ENCODE results near the gene ZNRF1. TPM values are rescaled to one million over a fixed set of nuclear protein-coding genes. Genes with fewer than 3 reads are reported as not detected.
"Not testable (repeated sequence)": the region's sequence is repeated elsewhere in the genome, so short reads cannot be mapped to it uniquely, and the experiment has no call there.

ZNRF1 gene
- total RNA-seq, 2 experiments from 2014 or later = 11.0 to 13.7 TPM

DNA sequence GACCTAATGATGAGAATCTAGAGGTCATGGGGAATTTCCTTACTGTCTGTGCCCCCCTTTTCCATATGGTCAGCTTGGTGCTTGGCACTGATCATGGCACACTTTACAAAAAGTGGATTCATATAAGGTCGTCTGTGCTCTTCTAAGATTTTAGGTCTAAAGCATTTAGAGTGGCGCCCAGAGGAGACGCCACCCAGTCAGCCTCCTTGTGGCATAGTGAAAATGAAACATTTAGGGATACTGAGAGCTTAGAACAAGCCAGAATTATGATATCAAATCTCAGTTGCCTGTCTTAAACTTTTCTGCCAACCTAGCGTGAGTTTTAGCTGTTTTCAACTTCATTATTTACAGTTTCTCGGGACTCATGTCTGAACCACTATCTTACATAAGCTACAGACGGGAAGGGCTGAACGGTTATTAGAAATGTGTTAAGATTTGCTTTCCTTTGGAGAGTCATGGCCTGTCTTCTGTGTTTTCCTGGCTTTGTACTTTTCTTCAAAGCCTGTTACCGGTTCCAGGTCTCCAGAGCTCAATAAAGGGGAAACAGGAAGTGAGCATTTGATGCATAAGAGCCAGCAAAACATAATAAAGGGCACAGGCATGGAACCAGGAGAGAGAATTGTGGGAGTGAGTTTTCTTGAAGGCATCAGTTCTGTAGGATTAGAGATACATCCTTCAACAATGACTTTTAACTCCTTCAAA lies 13.7 kb downstream of the ZNRF1 start:
- Mint-ChIP-seq H3K9me3 (no peaks in the 10 kb centered on the region), H3K4me3 (peak overlapping the region; percentile 39), H3K27me3 (no peaks in the 10 kb centered on the region), H3K36me3 (ENCODE audit: low read depth) (no peaks in the 10 kb centered on the region), H3K4me1 (ENCODE audit: low read depth) (peaks cover 32% of the 10 kb centered on the region), H3K27ac (peak overlapping the region; percentile 83)
- CTCF ChIA-PET = interaction anchor here (0.8 to 5.5 kb wide), 6 partner anchors 10 to 102 kb away, joined by 3 to 48 read pairs (median 3); partner anchors contain the start of gene ZNRF1
- TF ChIP-seq CTCF (IDR thresholded peaks at IDR 0.05) = no peak
- intact Hi-C loops (cut with micrococcal nuclease) = no loop called here
- peak; percentile 34 for ATAC-seq
- peak; percentile 9 for DNase-seq
- POLR2A ChIA-PET = interaction anchor here (0.6 to 2.2 kb wide), 6 partner anchors 10 to 88 kb away, joined by 3 to 7 read pairs (median 3); no protein-coding TSS in a partner anchor

DNA sequence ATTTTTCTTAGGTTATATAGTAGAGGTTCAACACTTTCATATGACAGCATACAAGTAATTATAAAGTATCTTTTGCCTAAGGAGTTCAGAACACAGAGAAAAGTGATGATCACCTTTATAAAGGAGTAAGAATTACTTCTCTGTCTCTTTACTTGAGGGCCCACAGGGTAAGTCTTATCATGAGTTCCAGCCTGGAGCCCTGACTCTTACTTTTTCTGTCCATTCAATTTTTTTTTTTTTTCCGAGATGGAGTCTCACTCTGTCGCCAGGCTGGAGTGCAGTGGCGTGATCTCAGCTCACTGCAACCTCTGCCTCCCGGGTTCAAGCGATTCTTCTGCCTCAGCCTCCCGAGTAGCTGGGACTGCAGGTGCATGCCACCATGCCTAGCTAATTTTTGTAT lies 14.3 kb downstream of the ZNRF1 start:
- H3K27ac Mint-ChIP-seq; intact Hi-C loops (cut with micrococcal nuclease); ATAC-seq; H3K36me3 Mint-ChIP-seq (ENCODE audit: low read depth); H3K9me3 Mint-ChIP-seq; DNase-seq; H3K27me3 Mint-ChIP-seq; H3K4me3 Mint-ChIP-seq: not testable (repeated sequence)
- H3K4me1 Mint-ChIP-seq (ENCODE audit: low read depth) = peaks cover 32% of the 10 kb centered on the region
- ChIA-PET POLR2A (interaction anchor here (1.3 to 2.2 kb wide), 2 partner anchors 62 to 86 kb away, joined by 3 to 7 read pairs; no protein-coding TSS in a partner anchor), CTCF (interaction anchor here (0.8 to 5.5 kb wide), 3 partner anchors 8 to 97 kb away, joined by 3 to 48 read pairs (median 4); partner anchors contain the start of gene ZNRF1)

DNA sequence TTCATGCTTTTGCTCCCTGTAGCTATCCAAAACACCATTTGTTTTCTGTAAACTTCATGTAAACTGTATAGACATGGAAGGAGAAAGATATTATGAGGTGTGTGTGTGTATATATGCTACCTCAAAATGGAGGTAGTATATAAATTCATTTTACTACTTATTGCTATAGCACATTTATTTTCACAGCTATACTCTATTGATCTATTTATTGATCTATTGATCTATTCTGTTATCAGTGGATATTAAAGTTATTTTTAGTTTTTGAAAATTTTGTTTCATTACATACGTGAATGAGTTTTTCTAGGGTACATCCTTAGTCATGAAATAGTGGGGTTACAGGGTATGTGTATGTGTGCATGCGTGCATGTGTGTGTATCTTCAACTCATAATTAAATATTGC lies 15.5 kb downstream of the ZNRF1 start:
- DNase-seq = no peak
- no peak for TF ChIP-seq CTCF (IDR thresholded peaks at IDR 0.05)
- H3K27ac Mint-ChIP-seq = no peak overlapping the region
- intact Hi-C loops (cut with micrococcal nuclease) = no loop called here
- POLR2A ChIA-PET = no interaction called here
- no peaks in the 10 kb centered on the region for H3K27me3 Mint-ChIP-seq
- H3K9me3 Mint-ChIP-seq = no peaks in the 10 kb centered on the region
- H3K4me1 Mint-ChIP-seq (ENCODE audit: low read depth) = peaks cover 32% of the 10 kb centered on the region
- no peak overlapping the region for H3K4me3 Mint-ChIP-seq
- H3K36me3 Mint-ChIP-seq (ENCODE audit: low read depth) = no peaks in the 10 kb centered on the region
- ATAC-seq = no peak
- CTCF ChIA-PET = interaction anchor here (1.0 to 5.5 kb wide), 2 partner anchors 16 to 96 kb away, joined by 3 to 48 read pairs; partner anchors contain the start of gene ZNRF1

DNA sequence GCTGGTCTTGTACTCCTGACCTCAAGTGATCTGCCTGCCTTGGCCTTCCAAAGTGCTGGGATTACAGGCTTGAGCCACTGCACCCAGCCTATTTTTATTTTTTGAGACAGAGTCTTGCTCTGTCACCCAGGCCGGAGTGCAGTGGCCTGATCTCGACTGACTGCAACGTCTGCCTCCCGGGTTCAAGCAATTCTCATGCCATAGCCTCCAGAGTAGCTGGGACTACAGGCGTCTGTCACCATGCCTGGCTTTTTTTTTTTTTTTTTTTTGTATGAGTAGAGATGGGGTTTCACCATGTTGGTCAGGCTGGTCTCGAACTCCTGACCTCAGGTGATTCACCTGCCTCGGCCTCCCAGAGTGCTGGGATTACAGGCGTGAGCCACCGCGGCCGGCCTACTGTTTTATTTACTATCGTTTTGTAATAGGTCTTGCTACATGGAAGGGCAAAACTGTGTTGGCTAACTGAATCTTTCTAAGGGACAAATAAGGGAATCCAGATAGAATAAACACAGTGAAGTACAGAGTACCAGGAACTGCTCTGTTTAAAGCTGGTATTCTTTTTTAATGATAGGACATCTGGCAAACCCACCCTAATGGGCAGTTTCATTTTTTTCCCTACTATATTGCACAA lies 17.7 kb downstream of the ZNRF1 start:
- H3K27me3 Mint-ChIP-seq; H3K36me3 Mint-ChIP-seq (ENCODE audit: low read depth); H3K27ac Mint-ChIP-seq; H3K4me3 Mint-ChIP-seq; ATAC-seq; DNase-seq; H3K9me3 Mint-ChIP-seq; POLR2A ChIA-PET; intact Hi-C loops (cut with micrococcal nuclease): not testable (repeated sequence)
- CTCF ChIA-PET = interaction anchor here (1.5 to 2.3 kb wide), 3 partner anchors 10 to 95 kb away, joined by 3 to 11 read pairs (median 8); partner anchors contain the start of gene ZNRF1
- H3K4me1 Mint-ChIP-seq (ENCODE audit: low read depth) = peaks cover 24% of the 10 kb centered on the region

DNA sequence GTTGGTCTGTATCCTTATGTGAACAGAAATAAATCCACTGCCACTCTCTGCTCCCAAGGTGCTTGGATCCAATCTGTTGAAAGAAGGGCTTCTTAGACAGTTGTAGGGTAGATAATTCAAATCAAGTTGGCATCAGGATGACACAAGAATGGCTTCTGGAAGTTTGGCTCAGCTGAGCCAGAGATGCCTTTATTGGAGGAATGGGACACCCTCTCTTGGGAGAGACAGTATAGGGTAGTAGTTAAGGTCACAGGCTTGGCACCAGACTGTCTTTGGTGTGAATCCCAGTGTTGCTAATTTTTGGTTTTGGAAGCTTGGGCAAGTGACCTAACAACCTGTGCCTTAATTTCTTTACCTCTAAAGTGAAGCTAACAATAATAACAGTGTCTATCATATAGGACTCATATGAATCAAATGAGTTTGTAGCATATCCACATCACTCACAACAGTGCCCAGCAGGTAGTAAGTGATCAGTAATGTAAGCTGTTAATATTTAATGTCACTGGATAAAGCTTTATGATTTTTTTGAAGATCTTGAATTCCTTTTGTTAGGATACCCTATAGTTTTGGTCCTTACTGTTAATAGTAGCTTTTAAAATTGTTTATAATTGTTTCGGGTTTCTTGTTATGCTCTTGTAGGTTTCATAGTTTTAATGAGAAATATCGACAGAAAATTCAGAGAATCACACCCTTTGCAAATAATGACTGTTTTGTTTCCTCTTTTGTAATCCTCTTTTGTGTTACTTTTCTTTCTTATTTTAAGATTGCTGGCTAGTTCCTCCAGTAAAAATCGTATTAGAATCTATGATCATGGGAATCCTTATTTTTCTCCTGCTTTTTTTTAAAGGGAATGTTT lies 19.1 kb downstream of the ZNRF1 start:
- no peak for ATAC-seq
- intact Hi-C loops (cut with micrococcal nuclease) = no loop called here
- Mint-ChIP-seq H3K4me1 (ENCODE audit: low read depth) (peaks cover 15% of the 10 kb centered on the region), H3K9me3 (peaks cover 12% of the 10 kb centered on the region), H3K27me3 (no peaks in the 10 kb centered on the region), H3K4me3 (no peak overlapping the region), H3K36me3 (ENCODE audit: low read depth) (peaks cover 16% of the 10 kb centered on the region), H3K27ac (no peak overlapping the region)
- ChIA-PET CTCF (interaction anchor here (1.5 to 2.3 kb wide), 3 partner anchors 8 to 94 kb away, joined by 3 to 11 read pairs (median 8); partner anchors contain the start of gene ZNRF1), POLR2A (interaction anchor here (0.9 kb wide), 1 partner anchor 43 kb away, joined by 3 read pairs; no protein-coding TSS in a partner anchor)
- TF ChIP-seq CTCF (IDR thresholded peaks at IDR 0.05) = no peak
- DNase-seq = no peak
